ENCODE data around the gene MAP3K19.

DNA sequence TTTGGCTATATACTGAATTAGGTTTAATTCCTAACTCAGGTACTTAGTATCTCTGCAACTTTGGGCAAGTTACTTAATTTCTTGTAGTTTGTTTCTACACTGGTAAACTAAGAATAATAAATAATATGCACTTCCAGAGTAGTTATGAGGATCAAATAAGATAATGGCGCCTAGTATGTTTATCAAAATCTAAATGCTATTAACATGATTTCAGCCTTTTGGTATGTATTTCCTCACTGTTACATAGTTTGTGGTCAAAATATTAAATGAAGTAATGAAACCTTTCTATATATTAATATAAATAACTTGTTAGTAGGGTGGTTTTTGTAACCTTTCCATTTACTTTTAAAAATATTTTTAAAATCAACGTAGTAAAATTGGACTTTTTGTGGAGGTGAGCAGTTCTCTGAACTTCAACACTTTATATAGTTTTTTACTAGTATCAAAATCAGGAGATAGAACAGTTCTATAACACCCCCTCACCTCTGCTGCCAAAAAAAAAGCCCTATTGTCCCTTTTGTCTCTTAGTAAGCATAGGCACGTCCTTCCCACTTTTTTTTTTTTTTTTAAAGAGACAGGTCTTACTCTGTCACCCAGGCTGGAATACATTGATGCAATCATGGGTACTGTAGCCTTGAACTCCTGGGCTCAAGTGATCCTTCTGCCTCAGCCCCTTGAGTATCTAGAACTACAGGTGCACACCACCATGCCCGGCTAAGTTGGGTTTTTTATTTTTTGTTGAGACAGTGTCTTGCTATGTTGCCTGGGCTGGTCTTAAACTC is 49.6 kb upstream of the MAP3K19 start:
- TF ChIP-seq, protein P1, sequence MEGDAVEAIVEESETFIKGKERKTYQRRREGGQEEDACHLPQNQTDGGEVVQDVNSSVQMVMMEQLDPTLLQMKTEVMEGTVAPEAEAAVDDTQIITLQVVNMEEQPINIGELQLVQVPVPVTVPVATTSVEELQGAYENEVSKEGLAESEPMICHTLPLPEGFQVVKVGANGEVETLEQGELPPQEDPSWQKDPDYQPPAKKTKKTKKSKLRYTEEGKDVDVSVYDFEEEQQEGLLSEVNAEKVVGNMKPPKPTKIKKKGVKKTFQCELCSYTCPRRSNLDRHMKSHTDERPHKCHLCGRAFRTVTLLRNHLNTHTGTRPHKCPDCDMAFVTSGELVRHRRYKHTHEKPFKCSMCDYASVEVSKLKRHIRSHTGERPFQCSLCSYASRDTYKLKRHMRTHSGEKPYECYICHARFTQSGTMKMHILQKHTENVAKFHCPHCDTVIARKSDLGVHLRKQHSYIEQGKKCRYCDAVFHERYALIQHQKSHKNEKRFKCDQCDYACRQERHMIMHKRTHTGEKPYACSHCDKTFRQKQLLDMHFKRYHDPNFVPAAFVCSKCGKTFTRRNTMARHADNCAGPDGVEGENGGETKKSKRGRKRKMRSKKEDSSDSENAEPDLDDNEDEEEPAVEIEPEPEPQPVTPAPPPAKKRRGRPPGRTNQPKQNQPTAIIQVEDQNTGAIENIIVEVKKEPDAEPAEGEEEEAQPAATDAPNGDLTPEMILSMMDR (IDR thresholded peaks at IDR 0.05): no peak
- TF ChIP-seq ZFX (IDR thresholded peaks at IDR 0.05; ENCODE audit: borderline replicate concordance): no peak

Data from 22Rv1 (cell line).